NCI-H128 (cell line): ENCODE data around the gene ARIH2.

ENCODE experiments used
- DNase-seq: peaks from one replicate; lab custom pipeline; 2025; ENCODE audit not compliant: unreplicated experiment; lab: John Stamatoyannopoulos, UW

Gene ARIH2

GRCh38 chr3:48928679-48929078 lies 10.0 kb downstream of the ARIH2 start:
- no peak for DNase-seq

GRCh38 chr3:48929358-48930035 lies 10.9 kb downstream of the ARIH2 start:
- no peak for DNase-seq

GRCh38 chr3:48930590-48930989 lies 11.9 kb downstream of the ARIH2 start:
- DNase-seq: no peak

DNA sequence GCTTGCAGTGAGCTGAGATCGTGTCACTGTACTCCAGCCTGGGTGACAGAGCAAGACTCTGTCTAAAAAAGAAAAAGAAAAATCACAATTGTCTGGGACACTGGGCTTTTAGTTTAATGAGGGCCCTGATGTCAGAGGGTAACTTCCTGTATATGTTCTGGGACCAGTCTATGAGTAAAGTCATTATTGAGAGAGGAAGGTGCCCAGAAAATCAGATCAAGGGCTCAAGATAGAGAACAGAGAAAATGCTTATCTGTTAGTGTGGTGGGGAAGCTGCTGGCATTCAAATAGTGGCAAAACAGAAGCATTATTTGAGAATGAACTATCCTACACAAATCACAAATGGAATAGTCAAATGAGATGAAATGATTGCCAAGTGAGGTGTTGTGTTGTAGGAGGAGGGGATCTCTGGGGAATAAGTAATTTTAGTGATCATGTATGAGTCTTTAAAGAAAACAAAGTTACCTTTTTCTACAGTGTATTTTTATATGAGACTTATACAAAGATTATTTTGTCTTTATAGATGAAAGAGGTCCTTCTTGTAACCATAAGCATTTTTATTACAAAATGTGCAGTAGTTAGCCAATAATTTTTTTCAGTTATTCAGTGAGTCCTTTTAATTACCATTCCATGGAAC lies 13.4 kb downstream of the ARIH2 start:
- no peak for DNase-seq

- no peak for DNase-seq
Observed at GRCh38 chr3:48934333-48934991, 15.8 kb downstream of the ARIH2 start.

- no peak for DNase-seq
Observed at GRCh38 chr3:48935530-48935929, 16.9 kb downstream of the ARIH2 start.

DNA sequence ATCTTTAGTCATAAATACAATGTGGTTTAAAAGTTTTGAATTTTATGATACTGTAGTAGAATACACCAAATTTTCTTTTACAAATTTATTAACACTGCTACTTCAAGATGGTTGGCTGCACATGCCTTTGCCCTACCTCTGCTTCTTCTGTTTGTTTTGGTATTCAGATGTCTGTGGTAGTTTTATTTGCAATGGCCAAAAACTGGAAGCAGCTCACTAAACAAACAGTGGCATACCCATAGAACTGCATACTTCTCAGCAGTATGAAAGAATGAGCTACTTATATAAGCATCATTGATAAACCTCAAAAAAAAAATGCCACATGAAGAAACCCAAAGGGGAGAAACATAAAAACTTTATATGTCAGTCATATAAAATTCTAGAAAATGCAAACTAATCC lies 19.5 kb downstream of the ARIH2 start:
- no peak for DNase-seq

DNA sequence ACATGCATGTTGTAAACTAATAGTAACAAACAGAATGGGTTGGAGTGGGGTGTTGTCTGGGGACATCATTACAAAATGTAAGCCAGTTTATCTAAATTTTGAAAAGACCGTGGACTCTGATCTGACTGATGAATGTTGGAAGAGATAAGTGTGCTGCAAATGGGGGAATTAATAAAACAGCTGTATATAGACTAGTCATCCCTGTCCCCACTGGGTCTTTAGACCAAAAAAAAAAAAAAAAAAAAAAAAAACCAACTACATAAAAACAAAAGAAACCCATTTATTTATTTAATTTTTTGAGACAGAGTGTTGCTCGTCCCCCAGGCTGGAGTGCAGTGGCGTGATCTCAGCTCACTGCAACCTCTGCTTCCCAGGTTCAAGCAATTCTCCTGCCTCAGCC lies 20.0 kb downstream of the ARIH2 start:
- no peak for DNase-seq

DNA sequence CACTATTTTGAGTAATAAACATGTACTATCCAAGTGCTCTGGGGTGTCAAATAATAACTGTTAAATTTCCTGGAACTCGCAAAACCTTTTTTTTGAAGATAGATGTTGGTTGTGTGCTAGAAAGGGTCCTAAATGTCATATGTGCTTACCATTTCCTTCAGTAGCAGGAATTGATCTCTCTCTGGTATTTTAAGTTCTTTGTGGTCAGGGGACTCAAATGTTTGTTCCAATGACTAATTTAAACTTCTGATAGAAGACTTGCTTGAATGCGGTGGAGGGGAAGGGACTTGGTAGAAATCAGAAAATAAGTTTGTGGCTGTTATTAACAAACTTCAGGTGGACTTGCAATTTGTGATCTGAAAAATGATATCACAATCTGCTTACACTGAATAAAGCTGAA lies 26.8 kb downstream of the ARIH2 start:
- no peak for DNase-seq

DNA sequence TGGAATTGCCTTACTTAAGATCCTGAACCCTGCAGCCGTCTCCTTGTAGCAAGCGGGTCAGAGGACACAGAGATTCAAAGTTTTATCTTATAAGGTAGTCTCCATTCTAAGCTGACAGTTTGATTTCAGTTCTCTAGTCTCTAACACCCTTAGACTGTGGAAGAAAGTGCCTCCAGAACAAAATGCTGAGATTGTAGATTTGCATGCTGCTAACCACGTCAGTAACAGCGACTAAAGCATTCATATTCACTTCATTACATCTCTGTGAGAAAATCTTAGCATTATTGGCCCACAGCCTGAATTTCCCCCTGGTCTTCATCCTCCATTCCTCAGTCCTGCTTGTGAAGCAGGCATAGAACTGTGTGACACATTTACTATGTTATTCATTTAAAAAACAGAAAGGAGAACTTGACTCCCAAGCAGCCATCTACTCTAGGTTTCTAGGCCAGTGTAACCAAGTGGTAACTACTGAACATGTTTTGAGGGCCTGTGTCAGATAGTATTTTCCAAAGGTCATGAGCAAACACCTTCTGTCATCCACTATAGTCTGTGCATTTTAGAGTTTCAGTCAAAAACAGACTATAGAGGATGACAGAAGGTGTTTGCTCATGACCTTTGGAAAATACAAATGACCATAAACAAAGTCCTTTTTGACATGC lies 27.4 kb downstream of the ARIH2 start:
- DNase-seq: no peak

DNA sequence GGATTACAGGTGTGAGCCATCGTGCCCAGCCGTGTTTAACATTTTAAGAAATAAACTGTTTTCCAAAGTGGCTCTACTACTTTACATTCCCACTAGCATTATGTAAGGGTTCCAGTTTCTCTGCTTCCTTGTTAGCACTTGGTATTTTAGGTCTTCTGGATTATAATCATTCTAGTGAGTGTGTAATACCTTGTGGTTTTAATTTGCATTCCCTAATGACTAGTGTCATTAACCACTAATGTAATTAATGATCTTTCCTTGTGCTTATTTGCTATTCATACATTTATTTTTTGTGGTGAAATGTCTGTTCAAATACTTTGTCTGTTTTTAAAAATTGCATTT lies 30.7 kb downstream of the ARIH2 start:
- no peak for DNase-seq

DNA sequence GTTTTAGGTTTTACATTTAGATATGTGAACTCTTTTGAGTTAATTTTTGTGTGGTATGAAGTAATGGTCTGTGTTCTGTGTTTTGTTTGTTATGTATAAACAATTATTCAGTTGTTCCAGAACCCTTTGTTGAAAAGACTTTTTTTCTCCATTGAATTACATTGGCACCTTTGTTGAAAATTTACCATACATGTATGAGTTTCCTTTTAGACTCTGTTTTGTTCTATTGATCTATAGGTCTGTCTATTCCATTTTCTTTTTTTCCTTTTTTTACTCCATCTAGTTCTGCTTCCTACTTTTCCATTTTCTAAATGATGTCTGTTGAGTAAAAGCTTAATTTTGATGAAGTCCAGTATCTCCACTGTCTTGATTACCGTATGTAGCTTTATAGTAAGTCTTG lies 31.4 kb downstream of the ARIH2 start:
- no peak for DNase-seq

DNA sequence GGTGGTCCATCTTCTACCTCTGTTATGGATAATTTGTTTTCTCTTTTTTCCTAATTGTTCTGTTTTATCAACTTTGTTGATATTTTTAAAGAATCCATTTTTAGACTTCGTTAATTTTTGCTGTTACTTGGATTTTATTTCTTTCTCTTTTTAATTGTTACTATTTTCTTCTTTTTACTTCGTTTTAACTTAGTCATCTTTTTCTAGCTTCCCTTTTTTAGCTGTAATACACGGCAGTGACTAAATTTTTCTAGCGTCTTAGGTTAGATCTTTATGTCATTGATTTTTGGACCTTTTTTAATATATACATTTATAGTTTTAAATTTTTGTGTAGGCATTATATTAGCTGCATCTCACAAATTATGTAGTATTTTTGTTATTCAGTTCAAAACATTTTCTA lies 33.1 kb downstream of the ARIH2 start:
- DNase-seq: no peak

DNA sequence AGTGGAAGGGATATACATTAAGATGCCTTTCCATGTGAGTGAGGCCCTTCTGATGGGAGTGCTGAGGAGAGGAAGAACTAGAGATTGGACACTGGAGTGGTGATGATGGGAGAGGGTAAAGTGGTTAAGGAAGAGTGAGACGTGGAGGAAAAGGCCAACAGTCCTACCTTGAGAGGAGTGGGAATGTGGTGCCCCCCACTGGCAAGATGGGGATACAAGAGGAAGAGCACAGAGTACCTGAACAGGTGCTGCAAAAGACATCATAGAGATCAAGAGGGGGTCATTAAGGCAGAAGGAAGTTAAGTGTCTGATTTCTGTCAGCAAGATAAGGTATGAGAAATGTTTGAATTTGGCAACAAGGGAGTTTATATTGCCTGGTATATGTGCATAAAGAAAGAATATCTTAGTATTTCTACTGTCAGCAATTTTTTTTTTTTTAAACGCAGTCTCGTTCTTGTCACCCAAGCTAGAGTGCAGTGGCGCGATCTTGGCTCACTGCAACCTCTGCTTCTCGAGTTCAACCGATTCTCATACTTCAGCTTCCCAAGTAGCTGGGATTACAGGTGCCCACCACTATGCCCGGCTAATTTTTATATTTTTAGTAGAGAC lies 34.0 kb downstream of the ARIH2 start:
- DNase-seq: no peak

DNA sequence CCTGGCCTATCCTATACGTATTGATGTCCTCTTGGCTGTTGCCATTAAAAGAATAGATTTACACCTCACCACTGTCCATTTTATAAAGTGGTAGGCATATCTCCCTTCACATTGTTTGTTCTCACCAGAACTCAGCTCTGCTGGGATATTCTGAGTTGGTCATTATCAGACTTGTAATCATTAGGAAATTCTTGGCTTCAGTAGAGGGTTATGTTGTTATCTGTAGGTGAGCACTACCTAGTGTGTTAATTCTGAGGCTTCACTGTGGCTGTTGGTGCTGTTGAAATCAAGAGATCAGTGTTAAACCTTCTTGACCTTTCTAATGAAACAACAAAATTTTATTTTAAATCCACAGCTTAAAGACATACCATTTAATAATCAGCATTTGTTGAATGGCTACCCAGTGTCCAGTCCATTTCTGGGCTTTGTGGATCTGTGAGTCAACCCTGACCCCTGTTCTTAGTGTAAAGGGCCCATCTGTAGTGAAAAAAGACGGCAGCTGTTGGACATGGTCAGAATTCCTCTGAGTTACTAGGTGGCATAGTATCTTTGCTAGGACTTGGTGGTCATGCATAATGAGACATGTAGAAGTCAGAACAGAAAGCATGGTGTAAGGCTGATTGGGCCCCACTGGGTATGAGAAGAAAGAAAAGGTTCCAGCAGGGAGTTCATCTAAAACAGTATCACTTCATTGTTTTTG lies 38.5 kb downstream of the ARIH2 start:
- DNase-seq: no peak

DNA sequence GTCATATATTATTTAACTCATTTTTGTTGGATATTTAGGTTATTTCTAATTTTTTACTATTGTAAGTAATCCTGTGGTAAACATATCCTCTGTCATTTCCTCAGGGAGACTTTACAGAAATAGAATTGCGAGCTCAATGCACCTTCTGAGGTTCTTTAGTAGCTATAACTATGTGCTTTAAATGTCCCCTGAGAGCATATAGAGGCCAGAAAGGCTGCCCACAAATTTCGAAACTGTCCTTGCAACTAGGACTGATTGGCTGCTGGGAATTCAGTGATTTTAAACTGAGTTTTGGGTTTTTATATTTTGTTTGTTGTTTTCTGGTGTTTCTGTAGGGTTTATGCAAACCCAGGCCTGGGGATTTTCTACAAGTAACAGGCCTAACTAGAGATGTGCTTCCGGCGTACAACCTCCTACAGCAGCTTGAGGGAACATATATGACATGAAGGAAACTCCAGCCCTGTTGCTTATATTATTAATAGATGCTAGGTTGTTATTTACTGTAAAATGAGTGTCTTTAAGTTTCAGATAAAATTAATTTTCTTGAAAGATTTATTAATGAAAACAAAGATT lies 42.3 kb downstream of the ARIH2 start:
- no peak for DNase-seq

- DNase-seq: no peak
Observed at GRCh38 chr3:48962340-48962739, 43.7 kb downstream of the ARIH2 start.

DNA sequence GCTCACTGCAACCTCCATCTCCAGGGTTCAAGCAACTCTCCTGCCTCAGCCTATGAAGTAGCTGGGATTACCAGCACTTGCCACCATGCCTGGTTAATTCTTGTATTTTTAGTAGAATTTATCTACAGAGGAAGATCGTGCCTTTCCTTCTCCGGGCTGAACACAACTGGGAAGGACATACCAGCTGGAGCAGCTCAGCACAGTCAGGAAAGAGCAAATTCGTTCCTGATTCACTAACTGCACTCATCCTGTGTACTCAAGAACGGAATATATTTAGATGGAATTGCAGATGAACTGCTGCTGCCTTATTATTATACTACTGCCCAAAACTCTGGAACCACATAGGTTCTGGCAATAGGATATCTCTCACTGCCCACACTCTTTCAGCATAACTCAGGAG lies 44.3 kb downstream of the ARIH2 start:
- no peak for DNase-seq

- DNase-seq: no peak
Observed at GRCh38 chr3:48963591-48963990, 44.9 kb downstream of the ARIH2 start.

- no peak for DNase-seq
Observed at GRCh38 chr3:48966367-48966766, 47.7 kb downstream of the ARIH2 start.

DNA sequence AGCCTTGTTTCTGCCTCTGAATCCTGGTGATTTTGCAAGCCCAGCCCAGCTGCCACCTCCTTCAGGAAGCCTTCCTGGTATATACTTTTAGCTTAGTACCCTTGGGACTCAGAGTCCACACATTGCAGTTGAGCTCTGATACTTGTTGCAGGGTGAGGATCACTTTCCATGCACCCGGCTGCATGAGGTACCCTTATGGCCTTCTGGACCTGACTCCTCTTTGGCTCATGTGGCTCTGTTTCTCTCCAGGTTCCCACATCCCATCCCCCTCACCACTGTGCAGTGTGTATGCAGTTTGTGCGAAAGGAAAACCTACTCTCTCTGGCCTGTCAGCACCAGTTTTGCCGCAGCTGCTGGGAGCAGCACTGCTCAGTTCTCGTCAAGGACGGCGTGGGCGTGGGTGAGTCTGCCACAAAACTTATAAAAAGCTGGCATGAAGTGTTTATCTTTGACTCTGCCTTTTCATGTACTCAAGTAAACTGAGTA lies 48.3 kb downstream of the ARIH2 start:
- no peak for DNase-seq
